Brain microvascular endothelial cell (primary cell): Measurements from ENCODE around the gene ADGRF3.
"Not testable (repeated sequence)": the region's sequence is repeated elsewhere in the genome, so short reads cannot be mapped to it uniquely, and the experiment has no call there.

Source experiments
- DNase-seq: peaks from one replicate; pipeline ENCODE4 v3.0.0-alpha.2; 2020
- H3K27ac ChIP-seq: fragments of 250-450 bp; sonication (Bioruptor Pico); 2 replicates; pipeline ENCODE4 v1.5.1; 2020; ENCODE audit warnings: mild to moderate bottlenecking, moderate library complexity
- H3K27me3 ChIP-seq: fragments of 250-450 bp; sonication (Bioruptor Pico); replicated peaks from 2 replicates; pipeline ENCODE4 v1.5.1; 2020; ENCODE audit warnings: mild to moderate bottlenecking
- H3K36me3 ChIP-seq: fragments of 250-450 bp; sonication (Bioruptor Pico); replicated peaks from 2 replicates; pipeline ENCODE4 v1.5.1; 2020; ENCODE audit warnings: mild to moderate bottlenecking
- H3K4me3 ChIP-seq: 2 replicates; pipeline ENCODE4 v1.5.1; 2011; ENCODE audit warnings: low read depth, mild to moderate bottlenecking, control low read depth, low read length, moderate library complexity
- CTCF ChIP-seq: IDR thresholded peaks from 2 replicates; pipeline ENCODE4 v1.5.1; 2011; ENCODE audit warnings: low read depth, mild to moderate bottlenecking, moderate library complexity, low read length, control low read depth, inconsistent platforms; ENCODE audit errors: missing control alignments
- in situ Hi-C: cut with HindIII; loops from 2 replicates; pipeline ENCODE4 v1.10.0; 2017; ENCODE audit warnings: low sequenced_read_pairs, low pct_ligation_motif_present

Gene ADGRF3

GRCh38 chr2:26269571-26270158, 76.9 kb downstream of the ADGRF3 start:
- no peak overlapping the region for H3K27ac ChIP-seq
- TF ChIP-seq CTCF, result no peak
- in situ Hi-C loops, result no loop called here
- H3K27me3 ChIP-seq, result no peaks in the 10 kb centered on the region
- H3K36me3 ChIP-seq, result no peaks in the 10 kb centered on the region
- no peak for DNase-seq
- no peak overlapping the region for H3K4me3 ChIP-seq

- peak overlapping the region; percentile 45 for H3K27ac ChIP-seq
- H3K36me3 ChIP-seq, DNase-seq, H3K4me3 ChIP-seq, H3K27me3 ChIP-seq, in situ Hi-C loops: not testable (repeated sequence)
These were observed 77.8 kb downstream of the ADGRF3 start for GRCh38 chr2:26268670-26269385.

- Histone ChIP-seq H3K36me3 (no peaks in the 10 kb centered on the region), H3K4me3 (no peak overlapping the region), H3K27me3 (no peaks in the 10 kb centered on the region), H3K27ac (peak overlapping the region; percentile 45)
- TF ChIP-seq CTCF, result no peak
- DNase-seq, result peak; percentile 51
- in situ Hi-C loops, result no loop called here
These were observed 78.4 kb downstream of the ADGRF3 start for GRCh38 chr2:26268213-26268612.

- DNase-seq, H3K27ac ChIP-seq, H3K4me3 ChIP-seq, in situ Hi-C loops, H3K27me3 ChIP-seq: not testable (repeated sequence)
- H3K36me3 ChIP-seq, result peaks cover 15% of the 10 kb centered on the region
These were observed 87.8 kb downstream of the ADGRF3 start for GRCh38 chr2:26258836-26259235.
